ENCODE measurements around the gene CHST7. TPM values are rescaled to one million over a fixed set of nuclear protein-coding genes. Genes with fewer than 3 reads are reported as not detected.

The CHST7 gene
- total RNA-seq, 1 experiment from 2014 or later, result 17.1 TPM

DNA sequence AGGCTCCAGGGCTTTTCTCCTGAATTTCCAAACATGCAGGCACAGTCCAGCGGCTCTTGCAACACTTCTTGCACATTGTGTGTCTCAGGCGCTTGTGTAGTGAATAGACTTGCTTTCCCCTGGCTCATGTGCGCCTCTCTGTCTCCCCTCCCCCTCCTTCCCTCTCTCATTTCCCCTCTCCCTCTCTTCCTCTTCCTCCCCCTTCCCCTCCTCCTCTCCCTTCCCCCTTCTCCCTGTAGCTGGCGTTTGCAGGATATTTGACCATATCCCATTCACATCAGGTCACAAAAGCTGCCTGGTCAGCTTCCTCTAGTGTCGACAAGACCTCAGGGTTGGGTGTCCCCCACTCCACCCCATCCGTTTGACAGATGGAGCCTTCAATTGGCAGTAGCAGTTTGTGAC is 2.4 kb downstream of the CHST7 start:
- peaks cover 21 to 48% (median 22%) of the 10 kb centered on the region in 3 experiments; a peak in 6 of 7 replicates for H3K36me3 Mint-ChIP-seq (ENCODE audit: insufficient read depth in 1 of 3, low read depth in 3 of 3)
- no peak for TF ChIP-seq CTCF (conservative IDR thresholded peaks at IDR 0.05)
- no peak overlapping the region for H2BK20ac ChIP-seq (ENCODE audit: low read depth, low read length, poor library complexity, severe bottlenecking)
- no peak overlapping the region for H2BK120ac ChIP-seq (ENCODE audit: low read depth, low read length, poor library complexity, severe bottlenecking)
- no peak overlapping the region for H3K9ac ChIP-seq (ENCODE audit: extremely low read depth, insufficient read length, low read length)
- H4K20me1 ChIP-seq (ENCODE audit: control insufficient read depth, insufficient read depth, insufficient read length), result no peaks in the 10 kb centered on the region
- no peak for DNase-seq
- peaks cover 66 to 72% of the 10 kb centered on the region in 2 experiments for H3K9me3 Mint-ChIP-seq
- H3K27me3 ChIP-seq (ENCODE audit: insufficient read depth, low read length), result no peaks in the 10 kb centered on the region; the same call in 1 of the 2 replicates
- H3K4me1 Mint-ChIP-seq, result peaks cover 12 to 21% of the 10 kb centered on the region in 2 experiments
- no peak overlapping the region for H3K4ac ChIP-seq (ENCODE audit: low read depth, low read length)
- H3K4me3 Mint-ChIP-seq, result peak overlapping the region; percentile 75 to 93
- WGBS (ENCODE audit: extremely low coverage, insufficient read length, low lambda C conversion rate), result no CpG with 5 or more reads among the region's 6 CpGs
- no peak overlapping the region for H4K5ac ChIP-seq (ENCODE audit: insufficient read length, low read depth, low read length)
- H2AFZ ChIP-seq (ENCODE audit: low read length), result no peak overlapping the region
- H4K91ac ChIP-seq (ENCODE audit: insufficient read length, low read depth, low read length), result no peak overlapping the region
- H3K23ac ChIP-seq (ENCODE audit: insufficient read length, low read depth, low read length), result no peak overlapping the region
- no peak overlapping the region for H2BK15ac ChIP-seq (ENCODE audit: low read depth, low read length)
- no peak overlapping the region for H3K14ac ChIP-seq (ENCODE audit: insufficient read depth, low read length)
- no peak overlapping the region for H2BK5ac ChIP-seq (ENCODE audit: insufficient read length, low read length)
- H3K56ac ChIP-seq (ENCODE audit: insufficient read length, low read depth, low read length), result no peak overlapping the region
- no peaks in the 10 kb centered on the region; the same call in 1 of the 2 replicates for H3K4me1 ChIP-seq (ENCODE audit: insufficient read depth, low read length)
- H3K23me2 ChIP-seq (ENCODE audit: insufficient read length, low read depth, low read length, poor library complexity, severe bottlenecking), result peaks cover 5% of the 10 kb centered on the region
- H3K4me2 ChIP-seq (ENCODE audit: insufficient read depth, insufficient read length, low read length), result peak overlapping the region; percentile 71
- no peak overlapping the region for H3T11ph ChIP-seq (ENCODE audit: low read length)
- no peak overlapping the region for H2AK5ac ChIP-seq (ENCODE audit: insufficient read length, low read length)
- H4K8ac ChIP-seq (replicated peaks; ENCODE audit: insufficient read length, low read depth, low read length), result no peak overlapping the region
- H3K27ac ChIP-seq (ENCODE audit: insufficient read length, low read depth, low read length), result no peak overlapping the region
- H3K27me3 Mint-ChIP-seq (ENCODE audit: low read depth), result peaks cover 6% of the 10 kb centered on the region
- peaks cover 16% of the 10 kb centered on the region; the same call in 1 of the 2 replicates for H3K79me2 ChIP-seq (ENCODE audit: insufficient read depth, low read length)
- H3K18ac ChIP-seq (ENCODE audit: insufficient read length, low read depth, low read length), result no peak overlapping the region
- no peak overlapping the region for H3K27ac Mint-ChIP-seq
- peaks cover 5% of the 10 kb centered on the region for H3K9me3 ChIP-seq (ENCODE audit: control insufficient read depth, low read depth, low read length)
- H3K79me1 ChIP-seq (ENCODE audit: insufficient read depth, low read depth, low read length, poor library complexity, severe bottlenecking), result no peaks in the 10 kb centered on the region
- no peak overlapping the region for H2BK12ac ChIP-seq (ENCODE audit: insufficient read length, low read depth, low read length)

Measured in H9 (cell line).